HG03457 (cell line): ENCODE data around the gene PHGDH.
"Not testable (repeated sequence)": the region's sequence is repeated elsewhere in the genome, so short reads cannot be mapped to it uniquely, and the experiment has no call there.

Source experiments
- ATAC-seq: cut with Tn5 transposase; IDR thresholded peaks from one replicate; pipeline ENCODE4 v1.9.1; 2021; ENCODE audit warnings: moderate number of reproducible peaks; ENCODE audit not compliant: unreplicated experiment

PHGDH gene

DNA sequence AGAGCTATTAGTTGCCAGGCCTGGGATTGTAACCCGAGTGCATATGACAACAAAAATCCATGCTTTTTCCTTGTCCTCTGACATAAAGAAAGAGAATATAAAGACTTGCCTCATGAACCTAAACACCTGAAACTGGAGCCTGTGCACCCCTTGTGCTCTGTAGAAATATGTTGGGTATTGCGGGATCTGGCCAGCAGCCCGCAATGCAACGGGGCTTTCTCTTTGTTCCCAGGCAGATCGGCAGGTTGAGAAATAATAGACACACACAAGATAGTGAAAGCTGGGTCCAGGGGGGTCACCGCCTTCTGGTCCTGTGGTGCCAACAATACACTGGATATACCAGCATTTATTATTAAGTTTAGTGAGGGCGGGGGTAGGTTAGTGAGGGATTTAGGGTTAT is 74.3 kb downstream of the PHGDH start:
- ATAC-seq = not testable (repeated sequence)

- ATAC-seq = not testable (repeated sequence)
These were observed 74.8 kb downstream of the PHGDH start for GRCh38 chr1:119786473-119787050.

GRCh38 chr1:119787776-119788175 is 76.0 kb downstream of the PHGDH start:
- ATAC-seq = no peak

DNA sequence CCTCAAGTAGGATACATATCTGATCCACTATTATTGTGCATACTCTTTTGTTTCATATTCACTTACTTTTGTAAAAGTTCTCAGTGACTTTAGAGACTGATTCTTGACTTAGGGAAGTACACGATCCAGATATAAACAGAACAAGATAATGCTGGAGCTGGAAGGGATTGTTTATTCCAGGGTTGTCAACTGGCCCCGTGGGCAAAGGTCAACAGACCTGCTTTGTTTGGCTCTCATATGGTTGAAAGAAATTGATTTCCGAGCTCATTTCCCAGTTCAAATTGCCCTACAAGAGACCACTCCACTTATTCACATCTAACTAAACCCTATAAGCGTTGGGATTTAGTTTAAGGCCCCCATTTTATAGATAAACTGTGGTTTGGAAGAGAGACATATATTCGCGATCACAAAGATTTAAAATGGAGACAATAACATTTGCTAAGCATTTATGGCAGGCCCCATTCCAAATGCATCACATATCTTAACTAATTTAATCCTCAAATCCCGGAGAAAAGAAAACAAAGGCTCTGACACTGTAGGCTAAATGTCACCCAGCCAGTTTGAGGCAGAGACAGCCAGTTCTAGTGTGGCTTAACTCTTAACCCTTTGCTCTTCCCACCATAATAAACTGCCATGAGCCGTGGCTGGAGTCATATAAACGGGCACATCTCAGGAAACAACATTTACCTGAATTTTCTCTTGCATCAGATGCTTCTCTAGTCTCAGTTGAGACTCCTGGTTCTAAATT is 78.9 kb downstream of the PHGDH start:
- ATAC-seq = no peak

DNA sequence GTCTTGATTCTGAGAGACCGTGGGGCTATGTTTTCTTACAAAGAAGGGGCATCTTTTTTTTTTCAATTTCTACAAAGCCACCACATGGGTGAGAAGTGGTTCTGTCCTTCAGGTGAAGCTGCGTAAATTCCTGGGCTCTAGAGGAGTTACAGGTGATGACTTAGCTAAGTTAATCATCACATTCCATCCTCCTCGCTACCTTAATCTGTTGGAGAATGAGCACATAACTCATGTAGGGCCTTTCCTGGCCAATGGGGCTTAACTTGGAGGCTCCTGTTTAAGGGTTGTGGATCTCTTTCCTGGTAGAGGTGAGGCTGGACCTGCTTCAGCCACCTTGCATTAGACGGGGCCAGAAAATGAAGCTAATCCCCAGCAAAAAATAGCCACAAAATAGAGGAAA is 79.6 kb downstream of the PHGDH start:
- no peak for ATAC-seq
